Fibroblast of skin of scalp (primary cell): Measurements from ENCODE around the gene SPA17.

Experiments used
- DNase-seq: peaks from one replicate; pipeline ENCODE4 v3.0.0-alpha.2; 2013

SPA17 gene

DNA sequence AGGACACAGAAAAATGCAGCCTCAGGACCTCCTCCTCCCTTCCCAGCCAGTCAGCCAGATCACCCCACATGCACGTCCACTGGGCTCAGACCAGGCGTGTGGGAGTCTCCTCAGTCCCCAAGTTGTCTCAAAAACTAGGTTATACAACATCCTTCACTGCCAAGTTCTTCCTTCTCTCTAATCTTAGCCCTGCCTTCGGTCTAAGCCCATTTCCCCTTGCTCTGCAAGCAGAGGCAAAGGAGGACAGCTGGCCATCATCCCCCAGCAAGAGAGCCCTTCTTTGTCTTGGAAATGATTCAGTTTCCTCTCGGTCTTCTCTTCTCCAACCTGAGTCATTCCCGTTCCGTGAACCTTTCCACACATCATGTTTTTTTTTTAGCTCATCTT, 52.0 kb downstream of the SPA17 start:
- peak; percentile 8 for DNase-seq

DNA sequence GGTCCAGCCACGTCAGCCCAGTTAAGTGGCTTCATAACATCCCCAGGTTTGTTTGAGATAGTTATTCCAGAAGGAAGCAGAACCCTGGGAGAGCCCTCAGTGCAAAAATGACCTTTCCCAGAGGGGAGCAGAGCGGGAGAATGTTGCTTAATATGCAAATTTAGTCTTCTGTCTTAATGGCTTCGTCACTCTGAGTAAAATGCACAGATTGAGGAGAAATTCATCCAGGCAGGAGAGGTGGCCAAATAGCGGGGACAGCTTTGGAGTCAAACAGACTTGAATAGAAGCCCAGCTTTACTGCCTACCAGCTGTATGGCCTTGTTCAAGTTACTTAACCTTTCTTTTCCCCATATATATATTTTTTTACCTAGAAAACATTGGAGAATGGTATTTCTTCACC, 53.8 kb downstream of the SPA17 start:
- DNase-seq, result no peak

DNA sequence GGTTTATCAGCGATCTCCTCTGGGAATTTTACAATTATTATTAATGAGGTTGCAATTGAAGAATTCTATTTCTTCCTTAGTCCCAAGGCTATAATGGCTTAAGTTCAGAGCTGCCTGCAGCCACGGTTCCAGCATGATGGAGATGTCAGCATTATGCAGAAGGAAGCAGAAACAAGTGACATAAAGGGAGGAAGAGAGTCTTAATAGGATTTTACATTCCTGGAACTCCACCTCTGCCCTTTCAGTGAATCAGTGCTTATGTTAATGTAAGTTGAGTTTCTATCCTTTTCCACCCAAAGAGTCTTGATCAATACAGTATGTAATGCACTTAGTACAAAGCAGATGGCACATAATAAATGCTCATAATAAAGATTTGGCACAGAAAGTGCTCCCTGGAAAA, 54.4 kb downstream of the SPA17 start:
- DNase-seq, result no peak

GRCh38 chr11:124729571-124729970, 55.9 kb downstream of the SPA17 start:
- DNase-seq, result no peak

GRCh38 chr11:124732230-124732629, 58.5 kb downstream of the SPA17 start:
- no peak for DNase-seq

- no peak for DNase-seq
Observed at GRCh38 chr11:124736736-124737135, 63.0 kb downstream of the SPA17 start.

GRCh38 chr11:124737638-124738305, 64.1 kb downstream of the SPA17 start:
- DNase-seq, result no peak

GRCh38 chr11:124738713-124739478, 65.2 kb downstream of the SPA17 start:
- DNase-seq, result no peak

DNA sequence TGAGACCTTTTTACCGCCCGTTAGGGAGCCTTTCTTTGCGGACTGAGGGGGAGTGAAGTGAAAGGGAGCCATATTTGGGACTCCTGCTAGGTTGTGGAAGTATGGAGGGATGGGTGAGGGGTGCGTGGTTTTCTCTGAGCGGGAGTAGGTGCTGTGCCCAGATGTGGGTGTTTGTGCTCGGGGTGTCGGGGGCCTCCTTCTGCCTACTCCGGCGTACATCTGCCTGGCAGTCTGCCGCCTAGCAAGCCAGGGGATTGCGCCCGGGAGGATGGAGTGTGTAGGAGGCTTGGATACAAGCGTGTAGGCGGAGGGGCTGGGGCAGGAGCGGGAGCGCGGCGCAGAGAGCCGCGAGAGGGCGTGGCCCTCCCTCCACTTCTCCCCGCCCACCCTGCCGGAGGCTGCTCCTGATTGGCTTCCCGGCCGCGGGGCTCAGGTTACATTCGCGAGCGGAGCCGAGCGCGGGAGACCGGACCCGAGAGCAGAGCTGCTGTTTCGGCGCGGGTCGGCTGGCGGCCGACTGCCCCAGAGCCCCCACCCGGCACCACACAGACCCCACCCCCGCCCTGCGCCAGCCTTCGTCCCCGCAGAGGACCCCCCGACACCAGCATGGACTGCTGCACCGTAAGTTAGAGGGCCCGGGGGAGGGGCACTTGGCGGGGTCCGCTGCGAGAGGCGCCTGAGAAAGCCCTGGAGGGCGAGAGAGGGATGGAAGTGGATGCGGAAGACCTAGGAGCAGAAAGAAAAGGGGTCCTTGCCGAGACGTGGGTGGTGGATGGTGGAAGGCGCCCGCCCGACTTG, 66.0 kb downstream of the SPA17 start, which contains the start of gene NRGN:
NRGN (plus strand) TSS at position 464 of the 798 bp plus-strand sequence; CDS start at position 607, 143 bp downstream.
- DNase-seq, result peak; percentile 84

DNA sequence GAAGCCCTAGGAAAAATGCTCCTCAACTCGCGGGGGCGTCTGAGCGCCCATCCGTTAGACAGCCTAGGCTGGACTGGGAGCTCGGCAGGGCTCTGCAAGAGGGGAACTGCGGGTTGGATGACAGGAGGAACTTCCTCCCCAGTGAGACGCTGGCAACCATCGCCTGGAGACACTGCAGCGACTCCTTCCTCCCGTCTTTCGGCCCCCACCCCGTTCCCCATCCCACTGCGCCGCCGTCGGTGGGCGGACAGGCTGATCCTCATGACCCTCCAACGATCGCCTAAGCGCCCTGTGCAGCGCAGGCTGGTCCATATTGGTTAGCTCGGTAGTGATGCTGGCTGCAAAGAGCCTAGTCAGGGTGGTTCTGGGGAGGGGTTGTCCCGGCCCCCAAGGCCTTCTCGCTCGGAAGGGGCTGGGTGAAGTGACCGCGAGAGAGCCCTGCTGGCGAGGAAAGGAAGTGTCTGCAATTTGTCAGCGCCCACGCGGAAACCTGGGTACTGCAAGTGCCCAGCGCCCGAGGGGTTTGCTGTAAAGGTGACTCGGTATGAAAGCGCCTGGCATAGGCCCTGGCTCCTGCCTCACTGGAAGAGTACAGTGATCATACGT, 66.7 kb downstream of the SPA17 start:
- DNase-seq, result no peak

DNA sequence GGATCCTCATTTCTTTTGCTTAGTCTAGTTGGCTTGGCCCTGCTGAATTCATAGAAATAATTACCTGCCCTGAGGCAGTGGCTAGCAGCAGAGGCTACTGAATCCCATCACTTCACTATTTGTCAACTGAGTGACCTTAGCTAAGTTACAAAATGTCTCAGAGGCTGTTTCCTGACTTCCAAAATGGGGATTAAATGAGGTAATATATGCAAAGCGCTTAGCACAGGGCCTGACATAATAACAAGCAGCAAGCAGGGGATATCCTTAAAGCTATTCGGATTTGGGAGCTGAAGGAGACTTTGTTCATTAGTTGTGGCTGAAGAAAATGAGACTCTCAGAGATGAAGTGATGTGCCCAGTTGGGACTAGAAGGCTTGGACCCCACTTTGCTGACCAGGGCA, 68.9 kb downstream of the SPA17 start:
- DNase-seq, result no peak

DNA sequence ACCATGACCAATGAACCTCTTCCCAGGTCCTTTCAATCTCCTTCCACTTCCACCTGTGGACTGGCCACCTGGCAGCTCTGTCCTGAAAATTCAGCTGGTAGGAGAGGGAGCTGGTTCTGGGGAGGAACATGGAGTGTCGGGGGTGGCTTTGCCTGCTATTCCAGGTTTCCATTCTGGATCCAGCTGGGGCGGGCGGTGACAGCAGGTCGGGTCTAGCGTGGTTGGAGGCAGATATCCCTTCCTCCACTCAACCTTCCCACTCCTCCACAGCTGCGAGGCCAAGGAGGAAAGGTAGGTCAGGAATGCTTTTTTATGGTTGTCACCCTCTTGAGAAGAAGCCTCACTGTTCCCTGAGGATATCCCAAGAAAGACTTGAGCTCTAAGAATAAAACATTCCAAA, 69.3 kb downstream of the SPA17 start:
- DNase-seq, result no peak

GRCh38 chr11:124745270-124745834, 71.6 kb downstream of the SPA17 start:
- no peak for DNase-seq

DNA sequence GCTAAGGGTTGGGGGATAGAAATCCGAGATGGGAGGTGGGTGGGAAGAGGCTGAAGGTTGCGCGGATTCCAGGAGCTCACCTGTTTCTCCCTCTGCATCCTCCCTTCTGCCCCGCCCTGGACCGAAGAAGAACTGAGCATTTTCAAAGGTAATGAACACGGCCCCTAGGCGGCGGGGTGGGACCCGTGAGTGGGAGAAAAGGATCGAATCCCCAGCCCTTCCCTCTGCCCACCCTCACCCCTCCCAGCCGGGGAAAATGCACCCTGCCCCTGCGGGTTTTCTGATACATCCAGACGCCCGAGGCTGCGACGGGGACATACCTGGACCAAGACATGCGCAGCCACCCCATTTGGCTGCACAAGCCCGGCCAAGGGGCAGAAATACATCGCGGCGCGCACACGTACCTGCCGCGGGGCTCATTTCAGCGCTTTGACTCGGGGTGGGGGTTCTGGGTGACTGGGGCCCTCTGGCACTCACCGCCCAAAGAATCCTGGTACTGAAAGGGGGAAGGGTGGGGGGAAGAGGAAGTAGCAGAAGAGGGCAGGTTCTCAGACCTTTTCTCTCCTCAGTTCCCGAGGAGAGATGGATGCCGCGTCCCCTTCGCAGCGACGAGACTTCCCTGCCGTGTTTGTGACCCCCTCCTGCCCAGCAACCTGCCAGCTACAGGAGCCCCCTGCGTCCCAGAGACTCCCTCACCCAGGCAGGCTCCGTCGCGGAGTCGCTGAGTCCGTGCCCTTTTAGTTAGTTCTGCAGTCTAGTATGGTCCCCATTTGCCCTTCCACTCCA, 72.3 kb downstream of the SPA17 start:
- no peak for DNase-seq

- peak; percentile 47 for DNase-seq
Observed at GRCh38 chr11:124746621-124747243, 73.0 kb downstream of the SPA17 start.
